Measurements from ENCODE around the gene PLA1A.

Gene PLA1A

DNA sequence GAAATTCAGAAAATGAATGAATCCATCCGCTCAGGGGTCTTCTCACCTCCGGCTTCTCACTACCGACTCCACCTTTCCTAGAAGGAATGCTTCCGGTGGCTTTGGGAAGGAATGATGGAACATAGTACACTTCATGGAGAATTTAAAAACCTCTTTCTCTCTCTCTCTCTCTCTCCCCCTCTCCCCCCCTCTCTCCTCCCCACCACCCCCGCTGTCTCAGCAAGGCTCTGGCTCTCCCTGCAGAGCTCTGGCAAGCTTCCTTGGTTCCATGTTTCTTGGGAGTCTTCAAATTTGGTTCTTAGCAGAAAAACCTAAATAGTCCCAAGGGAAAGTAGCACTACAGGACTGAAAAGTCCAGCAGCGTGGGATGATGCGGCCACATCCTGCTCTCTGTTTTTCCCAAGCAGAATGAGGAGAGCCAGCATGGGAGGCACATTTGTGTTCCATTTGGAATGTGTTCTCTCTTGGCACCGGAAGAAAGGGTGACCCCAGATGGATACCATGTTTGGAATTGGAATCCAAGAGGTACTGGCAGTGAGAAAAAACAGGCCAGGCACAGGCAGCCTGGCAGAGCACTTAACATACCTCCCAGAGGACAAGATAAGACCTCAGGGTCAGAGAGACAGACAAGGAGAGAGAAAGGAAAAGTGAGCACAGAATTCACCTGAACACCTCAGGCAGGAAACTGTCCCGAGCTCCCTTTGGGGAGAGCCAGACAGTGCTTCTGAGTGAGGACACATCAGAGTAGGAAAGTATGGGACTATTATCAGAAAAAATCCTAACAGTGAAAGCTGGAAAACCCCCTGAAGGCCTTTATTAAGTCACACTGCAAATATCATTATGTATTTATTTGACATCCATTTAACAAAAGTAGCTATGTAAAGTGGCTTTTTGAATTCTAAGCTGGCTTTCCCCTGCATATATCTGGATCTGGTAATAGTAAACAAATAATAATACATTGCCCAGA lies 63.1 kb downstream of the PLA1A start, which contains the start of gene POPDC2:
Gene POPDC2 (minus strand): TSS at position 116 of the 967 bp plus-strand sequence. CDS start 166 bp downstream, outside the sequence.
- CTCF ChIA-PET: interaction anchor here (0.6 kb wide), 1 partner anchor 12 kb away, joined by 3 read pairs; no protein-coding TSS in a partner anchor
- POLR2A ChIA-PET: no interaction called here
- no peaks in the 10 kb centered on the region for H3K9me3 ChIP-seq (ENCODE audit: control extremely low read depth in 1 of 5, control insufficient read depth in 4 of 5, insufficient read depth in 2 of 5, low read depth in 1 of 5, low read length in 4 of 5)
- H3K4me3 ChIP-seq (ENCODE audit: control insufficient read depth in 1 of 7, extremely low read depth in 1 of 7, insufficient read depth in 4 of 7, low read depth in 2 of 7, low read length in 6 of 7): no peak within 1 kb of the TSS
- H3K4me1 ChIP-seq (ENCODE audit: control extremely low read depth in 1 of 4, control insufficient read depth in 4 of 4, insufficient read depth in 4 of 4, low read length in 3 of 4): peaks cover 0 to 42% (median 8%) of the 10 kb centered on the region in 4 experiments
- no peak for DNase-seq
- no peaks in the 10 kb centered on the region for H3K27me3 ChIP-seq (replicated peaks in 2 of 5; ENCODE audit: control insufficient read depth in 4 of 5, insufficient read depth in 5 of 5, low read length in 4 of 5)
- 100% methylated on average over 6 of the region's 9 CpGs for WGBS (ENCODE audit: insufficient coverage)
- H3K36me3 ChIP-seq (ENCODE audit: control insufficient read depth in 4 of 4, insufficient read depth in 4 of 4, low read length in 3 of 4): no peaks in the 10 kb centered on the region
- no peak within 1 kb of the TSS for H3K27ac ChIP-seq (ENCODE audit: insufficient read depth in 1 of 2, low read depth in 1 of 2, low read length in 2 of 2, poor library complexity in 1 of 2, severe bottlenecking in 2 of 2)

DNA sequence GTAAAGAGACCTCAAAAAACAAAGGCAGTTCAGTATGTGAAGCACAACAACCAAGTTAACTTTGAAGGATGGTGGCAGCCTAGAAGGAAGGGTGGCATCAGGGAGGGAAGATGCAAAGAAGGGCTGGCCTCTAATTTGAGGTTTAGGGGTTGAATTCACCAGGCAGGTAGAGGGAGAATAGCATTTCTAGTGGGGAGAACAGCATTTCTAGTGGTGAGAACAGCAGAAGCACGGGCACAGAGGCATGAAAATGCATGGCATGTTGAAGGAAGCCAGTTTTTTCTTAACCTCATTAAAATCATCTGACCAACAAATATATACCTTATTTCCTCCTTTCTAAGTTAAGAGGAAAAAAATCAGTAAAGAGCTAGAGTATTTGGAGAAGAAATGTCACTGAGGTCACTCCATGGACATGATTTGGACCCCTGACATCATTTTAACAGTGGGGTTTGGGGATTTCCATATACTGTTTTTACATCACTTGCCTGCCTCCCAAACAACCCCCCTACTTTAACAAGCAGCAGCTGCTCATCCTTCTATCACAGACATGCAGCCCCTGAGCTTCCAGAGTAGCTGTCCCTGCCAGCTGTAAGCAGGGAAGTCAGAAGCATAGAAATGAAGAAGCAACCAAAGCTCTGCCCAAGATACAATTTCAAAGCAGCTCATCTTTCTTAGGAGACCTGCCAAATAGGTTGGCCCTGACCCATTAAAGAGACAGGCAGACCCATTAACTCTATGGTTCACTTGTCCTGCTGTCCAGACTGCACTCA lies 65.1 kb downstream of the PLA1A start:
- H3K4me1 ChIP-seq (ENCODE audit: control extremely low read depth in 1 of 4, control insufficient read depth in 4 of 4, insufficient read depth in 4 of 4, low read length in 3 of 4): peaks cover 0 to 37% (median 6%) of the 10 kb centered on the region in 4 experiments
- no CpG with 5 or more reads among the region's 1 CpG for WGBS (ENCODE audit: insufficient coverage)
- no peak for DNase-seq
- H3K4me3 ChIP-seq (ENCODE audit: control insufficient read depth in 1 of 7, extremely low read depth in 1 of 7, insufficient read depth in 4 of 7, low read depth in 2 of 7, low read length in 6 of 7): no peak overlapping the region
- ChIA-PET CTCF (interaction anchor here (0.6 to 1.4 kb wide), 3 partner anchors 10 to 129 kb away, joined by 3 to 8 read pairs (median 4); no protein-coding TSS in a partner anchor), POLR2A (no interaction called here)
- H3K9me3 ChIP-seq (ENCODE audit: control extremely low read depth in 1 of 5, control insufficient read depth in 4 of 5, insufficient read depth in 2 of 5, low read depth in 1 of 5, low read length in 4 of 5): no peaks in the 10 kb centered on the region
- H3K27me3 ChIP-seq (replicated peaks in 2 of 5; ENCODE audit: control insufficient read depth in 4 of 5, insufficient read depth in 5 of 5, low read length in 4 of 5): no peaks in the 10 kb centered on the region
- no peak overlapping the region for H3K27ac ChIP-seq (ENCODE audit: insufficient read depth in 1 of 2, low read depth in 1 of 2, low read length in 2 of 2, poor library complexity in 1 of 2, severe bottlenecking in 2 of 2)
- peaks cover 0 to 4% (median 2%) of the 10 kb centered on the region in 4 experiments for H3K36me3 ChIP-seq (ENCODE audit: control insufficient read depth in 4 of 4, insufficient read depth in 4 of 4, low read length in 3 of 4)

DNA sequence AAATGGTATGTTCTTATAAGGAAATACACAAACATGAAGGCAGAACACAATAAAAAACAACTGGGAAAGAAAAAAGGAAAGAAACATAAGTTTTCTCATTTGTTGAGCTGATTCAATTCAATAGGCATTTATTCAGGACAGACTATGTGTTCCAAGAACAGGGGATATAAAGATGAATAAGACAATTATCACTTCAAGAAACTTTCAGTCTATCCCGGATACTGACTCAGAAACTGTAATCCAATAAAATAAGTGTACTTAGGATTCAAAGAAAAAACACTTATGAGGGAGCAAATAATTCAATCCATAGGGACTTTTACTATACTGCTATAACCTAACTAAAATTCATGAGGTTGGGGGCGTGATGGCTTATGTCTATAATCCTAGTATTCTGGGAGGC lies 66.2 kb downstream of the PLA1A start:
- WGBS (ENCODE audit: insufficient coverage): no CpG with 5 or more reads among the region's 2 CpGs
- H3K4me1 ChIP-seq (ENCODE audit: control extremely low read depth in 1 of 4, control insufficient read depth in 4 of 4, insufficient read depth in 4 of 4, low read length in 3 of 4): peaks cover 0 to 27% (median 0%) of the 10 kb centered on the region in 4 experiments
- ChIA-PET POLR2A (no interaction called here), CTCF (interaction anchor here (1.2 to 1.4 kb wide), 2 partner anchors 9 to 17 kb away, joined by 4 to 8 read pairs; no protein-coding TSS in a partner anchor)
- H3K9me3 ChIP-seq (ENCODE audit: control extremely low read depth in 1 of 5, control insufficient read depth in 4 of 5, insufficient read depth in 2 of 5, low read depth in 1 of 5, low read length in 4 of 5): no peaks in the 10 kb centered on the region
- no peak overlapping the region for H3K27ac ChIP-seq (ENCODE audit: insufficient read depth in 1 of 2, low read depth in 1 of 2, low read length in 2 of 2, poor library complexity in 1 of 2, severe bottlenecking in 2 of 2)
- H3K36me3 ChIP-seq (ENCODE audit: control insufficient read depth in 4 of 4, insufficient read depth in 4 of 4, low read length in 3 of 4): peaks cover 2 to 13% (median 5%) of the 10 kb centered on the region in 4 experiments
- no peak overlapping the region for H3K4me3 ChIP-seq (ENCODE audit: control insufficient read depth in 1 of 7, extremely low read depth in 1 of 7, insufficient read depth in 4 of 7, low read depth in 2 of 7, low read length in 6 of 7)
- H3K27me3 ChIP-seq (replicated peaks in 2 of 5; ENCODE audit: control insufficient read depth in 4 of 5, insufficient read depth in 5 of 5, low read length in 4 of 5): no peaks in the 10 kb centered on the region
- no peak for DNase-seq

DNA sequence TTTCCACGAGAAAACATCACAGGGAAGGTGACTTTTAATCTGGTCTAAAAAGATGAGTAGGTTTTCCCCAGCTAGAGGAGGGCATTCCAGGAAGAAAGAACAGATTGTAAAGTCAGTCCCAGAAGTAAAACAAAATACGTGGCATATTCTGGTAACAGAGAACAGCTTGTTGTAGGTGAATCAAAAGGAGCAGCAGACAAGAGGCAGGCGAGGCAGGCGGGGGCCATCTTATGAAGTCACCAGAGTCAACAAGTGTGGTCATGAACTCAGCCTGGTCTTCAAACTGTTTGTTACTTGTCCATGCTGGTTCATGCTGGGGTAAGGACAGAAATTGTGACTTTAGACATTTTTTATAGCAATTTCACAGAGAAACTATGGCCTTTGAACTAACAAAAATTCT lies 66.7 kb downstream of the PLA1A start:
- Histone ChIP-seq H3K36me3 (ENCODE audit: control insufficient read depth in 4 of 4, insufficient read depth in 4 of 4, low read length in 3 of 4) (peaks cover 2 to 16% (median 7%) of the 10 kb centered on the region in 4 experiments), H3K4me3 (ENCODE audit: control insufficient read depth in 1 of 7, extremely low read depth in 1 of 7, insufficient read depth in 4 of 7, low read depth in 2 of 7, low read length in 6 of 7) (no peak overlapping the region), H3K4me1 (ENCODE audit: control extremely low read depth in 1 of 4, control insufficient read depth in 4 of 4, insufficient read depth in 4 of 4, low read length in 3 of 4) (peaks cover 0 to 22% (median 0%) of the 10 kb centered on the region in 4 experiments), H3K27ac (ENCODE audit: insufficient read depth in 1 of 2, low read depth in 1 of 2, low read length in 2 of 2, poor library complexity in 1 of 2, severe bottlenecking in 2 of 2) (no peak overlapping the region), H3K9me3 (ENCODE audit: control extremely low read depth in 1 of 5, control insufficient read depth in 4 of 5, insufficient read depth in 2 of 5, low read depth in 1 of 5, low read length in 4 of 5) (no peaks in the 10 kb centered on the region), H3K27me3 (replicated peaks in 2 of 5; ENCODE audit: control insufficient read depth in 4 of 5, insufficient read depth in 5 of 5, low read length in 4 of 5) (no peaks in the 10 kb centered on the region)
- CTCF ChIA-PET: no interaction called here
- DNase-seq: no peak
- 100% methylated on average over 4 of the region's 4 CpGs for WGBS (ENCODE audit: insufficient coverage)
- POLR2A ChIA-PET: no interaction called here

DNA sequence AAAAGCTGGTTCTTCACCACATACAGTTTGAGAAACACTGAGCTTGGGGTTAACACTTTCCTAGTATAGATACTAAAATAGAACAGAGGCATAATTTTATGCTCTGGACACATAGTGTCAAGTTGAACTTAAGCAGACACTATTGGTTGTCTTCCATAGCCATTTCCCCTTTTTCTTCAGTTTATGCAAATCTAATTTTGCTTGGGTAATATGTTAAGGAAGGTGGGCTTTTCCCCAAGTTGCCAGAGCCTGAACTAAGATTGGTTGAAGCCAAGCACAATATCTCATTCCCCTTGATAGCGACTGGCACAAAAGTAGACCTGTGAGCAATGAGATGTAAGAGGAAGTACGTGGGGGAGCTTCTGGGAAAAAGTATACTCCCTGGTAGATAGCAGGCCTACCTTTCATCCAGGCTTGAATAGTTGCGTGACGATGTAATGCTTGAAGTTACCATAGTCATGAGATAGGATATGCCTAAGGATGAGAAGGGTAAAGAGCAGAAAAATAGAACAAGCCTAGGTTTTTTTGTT lies 67.2 kb downstream of the PLA1A start:
- Histone ChIP-seq H3K9me3 (ENCODE audit: control extremely low read depth in 1 of 5, control insufficient read depth in 4 of 5, insufficient read depth in 2 of 5, low read depth in 1 of 5, low read length in 4 of 5) (no peaks in the 10 kb centered on the region), H3K27me3 (replicated peaks in 2 of 5; ENCODE audit: control insufficient read depth in 4 of 5, insufficient read depth in 5 of 5, low read length in 4 of 5) (no peaks in the 10 kb centered on the region), H3K4me1 (ENCODE audit: control extremely low read depth in 1 of 4, control insufficient read depth in 4 of 4, insufficient read depth in 4 of 4, low read length in 3 of 4) (peaks cover 0 to 17% (median under 1%) of the 10 kb centered on the region in 4 experiments), H3K4me3 (ENCODE audit: control insufficient read depth in 1 of 7, extremely low read depth in 1 of 7, insufficient read depth in 4 of 7, low read depth in 2 of 7, low read length in 6 of 7) (no peak overlapping the region), H3K27ac (ENCODE audit: insufficient read depth in 1 of 2, low read depth in 1 of 2, low read length in 2 of 2, poor library complexity in 1 of 2, severe bottlenecking in 2 of 2) (no peak overlapping the region), H3K36me3 (ENCODE audit: control insufficient read depth in 4 of 4, insufficient read depth in 4 of 4, low read length in 3 of 4) (peaks cover 2 to 17% (median 8%) of the 10 kb centered on the region in 4 experiments)
- ChIA-PET CTCF (interaction anchor here (1.2 kb wide), 1 partner anchor 16 kb away, joined by 4 read pairs; no protein-coding TSS in a partner anchor), POLR2A (no interaction called here)
- 95% methylated on average over 4 of the region's 4 CpGs for WGBS (ENCODE audit: insufficient coverage)
- DNase-seq: no peak

DNA sequence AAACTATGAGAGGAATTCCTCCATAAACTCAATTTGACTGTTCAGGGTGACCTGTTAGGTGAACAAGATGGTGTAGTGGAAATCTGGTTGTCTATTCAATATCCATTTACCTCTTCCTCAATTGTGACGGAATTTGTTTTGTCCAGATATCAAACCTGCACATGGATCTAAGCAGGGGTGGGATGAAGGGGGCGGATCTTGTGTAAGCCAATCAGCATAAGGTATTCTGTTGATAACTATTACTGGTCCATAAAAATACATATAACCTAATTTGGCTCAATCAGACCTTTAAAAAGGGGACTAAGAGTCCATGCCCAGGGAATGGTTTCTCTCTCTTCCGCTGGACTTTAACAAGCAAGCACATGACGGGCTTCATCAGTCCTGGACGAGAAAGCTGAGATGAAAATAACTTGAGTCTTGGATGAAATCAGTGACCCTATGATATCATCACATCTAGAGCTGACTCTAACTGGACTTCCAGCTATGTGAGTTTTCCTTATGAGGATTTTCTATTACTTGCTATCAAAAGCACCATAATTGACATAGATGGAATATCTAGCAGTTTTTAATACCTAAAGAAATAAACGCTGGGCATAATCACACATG lies 68.4 kb downstream of the PLA1A start:
- no peaks in the 10 kb centered on the region for H3K9me3 ChIP-seq (ENCODE audit: control extremely low read depth in 1 of 5, control insufficient read depth in 4 of 5, insufficient read depth in 2 of 5, low read depth in 1 of 5, low read length in 4 of 5)
- peaks cover 0 to 13% (median 1%) of the 10 kb centered on the region in 4 experiments for H3K4me1 ChIP-seq (ENCODE audit: control extremely low read depth in 1 of 4, control insufficient read depth in 4 of 4, insufficient read depth in 4 of 4, low read length in 3 of 4)
- H3K4me3 ChIP-seq (ENCODE audit: control insufficient read depth in 1 of 7, extremely low read depth in 1 of 7, insufficient read depth in 4 of 7, low read depth in 2 of 7, low read length in 6 of 7): no peak overlapping the region
- POLR2A ChIA-PET: no interaction called here
- DNase-seq: no peak
- H3K27me3 ChIP-seq (replicated peaks in 2 of 5; ENCODE audit: control insufficient read depth in 4 of 5, insufficient read depth in 5 of 5, low read length in 4 of 5): no peaks in the 10 kb centered on the region
- CTCF ChIA-PET: interaction anchor here (1.2 kb wide), 1 partner anchor 15 kb away, joined by 4 read pairs; no protein-coding TSS in a partner anchor
- no CpG with 5 or more reads among the region's 6 CpGs for WGBS (ENCODE audit: insufficient coverage)
- no peak overlapping the region for H3K27ac ChIP-seq (ENCODE audit: insufficient read depth in 1 of 2, low read depth in 1 of 2, low read length in 2 of 2, poor library complexity in 1 of 2, severe bottlenecking in 2 of 2)
- peaks cover 2 to 25% (median 10%) of the 10 kb centered on the region in 4 experiments for H3K36me3 ChIP-seq (ENCODE audit: control insufficient read depth in 4 of 4, insufficient read depth in 4 of 4, low read length in 3 of 4)
